Osteoblast (primary cell): ENCODE measurements around the gene CDIP1. TPM values are rescaled to one million over a fixed set of nuclear protein-coding genes. Genes with fewer than 3 reads are reported as not detected.

Experiments used
- DNase-seq: peaks from one replicate; pipeline ENCODE4 v3.0.0; 2011; ENCODE audit warnings: low spot score, mixed read lengths; ENCODE audit not compliant: insufficient read length; ENCODE audit errors: missing footprints
- H2AFZ ChIP-seq: 2 replicates; pipeline ENCODE4 v1.6.0; 2011; ENCODE audit warnings: mild to moderate bottlenecking, low read length
- H3K27ac ChIP-seq: 2 replicates; pipeline ENCODE4 v1.5.1; 2011; ENCODE audit warnings: mild to moderate bottlenecking, low read depth, low read length, moderate library complexity
- H3K27me3 ChIP-seq: 2 replicates; pipeline ENCODE4 v1.6.0; 2012; ENCODE audit warnings: mild to moderate bottlenecking, control low read depth, inconsistent platforms, low read length, moderate library complexity; ENCODE audit not compliant: insufficient read depth
- H3K36me3 ChIP-seq: 2 replicates; pipeline ENCODE4 v1.5.1; 2011; ENCODE audit warnings: mild to moderate bottlenecking, low read length, control low read depth, moderate library complexity; ENCODE audit not compliant: insufficient read depth
- H3K4me1 ChIP-seq: 2 replicates; pipeline ENCODE4 v1.5.1; 2011; ENCODE audit warnings: mild to moderate bottlenecking, low read length, control low read depth, moderate library complexity; ENCODE audit not compliant: insufficient read depth
- H3K4me2 ChIP-seq: 2 replicates; pipeline ENCODE4 v1.6.0; 2011; ENCODE audit warnings: mild to moderate bottlenecking, low read length; ENCODE audit not compliant: insufficient read depth
- H3K4me3 ChIP-seq: fragments of 200-600 bp; sonication (generic); 3 replicates; pipeline ENCODE4 v1.5.1; 2012; ENCODE audit warnings: mild to moderate bottlenecking, low read length, inconsistent platforms; ENCODE audit not compliant: insufficient read depth
- H3K79me2 ChIP-seq: 2 replicates; pipeline ENCODE4 v1.6.0; 2012; ENCODE audit warnings: mild to moderate bottlenecking, low read length, control low read depth, inconsistent platforms; ENCODE audit not compliant: insufficient read depth
- H3K9me3 ChIP-seq: 2 replicates; pipeline ENCODE4 v1.5.1; 2011; ENCODE audit warnings: low read depth, low read length, control low read depth
- H4K20me1 ChIP-seq: 2 replicates; pipeline ENCODE4 v1.6.0; 2012; ENCODE audit warnings: mild to moderate bottlenecking, low read length, control low read depth; ENCODE audit not compliant: insufficient read depth
- CTCF ChIP-seq: IDR thresholded peaks from 2 replicates; pipeline ENCODE4 v1.5.1; 2011; ENCODE audit warnings: mild to moderate bottlenecking, low read depth, low read length, moderate library complexity; ENCODE audit errors: extremely low read depth
- total RNA-seq: library from RNA; depleted of rRNA; stranded (reverse); fragments of >200 nt; gene quantifications from 2 replicates; pipeline ENCODE4 v1.2.3, GENCODE V29; 2012

Gene CDIP1
- total RNA-seq, 1 donor: 10.5 TPM

GRCh38 chr16:4564661-4565267 is 26.2 kb upstream of the CDIP1 start:
- Histone ChIP-seq H3K4me2 (no peak overlapping the region), H3K9me3 (no peaks in the 10 kb centered on the region), H3K79me2 (no peaks in the 10 kb centered on the region), H3K36me3 (no peaks in the 10 kb centered on the region), H3K4me3 (no peak overlapping the region), H4K20me1 (no peaks in the 10 kb centered on the region), H3K27ac (no peak overlapping the region), H2AFZ (no peak overlapping the region), H3K4me1 (no peaks in the 10 kb centered on the region), H3K27me3 (peaks cover 7% of the 10 kb centered on the region)
- peak; percentile 25 for DNase-seq
- no peak for TF ChIP-seq CTCF

- Histone ChIP-seq H4K20me1 (no peaks in the 10 kb centered on the region), H3K36me3 (no peaks in the 10 kb centered on the region), H3K27ac (no peak overlapping the region), H3K79me2 (no peaks in the 10 kb centered on the region), H3K27me3 (peaks cover 9% of the 10 kb centered on the region), H3K4me2 (no peak overlapping the region), H3K4me1 (no peaks in the 10 kb centered on the region), H2AFZ (no peak overlapping the region), H3K9me3 (no peaks in the 10 kb centered on the region), H3K4me3 (no peak overlapping the region)
- DNase-seq: no peak
- no peak for TF ChIP-seq CTCF
Observed at GRCh38 chr16:4561596-4561995, 23.0 kb upstream of the CDIP1 start.

GRCh38 chr16:4557973-4558372 is 19.4 kb upstream of the CDIP1 start:
- TF ChIP-seq CTCF: no peak
- no peak for DNase-seq
- Histone ChIP-seq H3K9me3 (no peaks in the 10 kb centered on the region), H3K4me3 (no peak overlapping the region), H3K4me1 (no peaks in the 10 kb centered on the region), H3K4me2 (no peak overlapping the region), H4K20me1 (no peaks in the 10 kb centered on the region), H2AFZ (no peak overlapping the region), H3K27me3 (peaks cover 16% of the 10 kb centered on the region), H3K36me3 (no peaks in the 10 kb centered on the region), H3K79me2 (no peaks in the 10 kb centered on the region), H3K27ac (no peak overlapping the region)

GRCh38 chr16:4556580-4556979 is 18.0 kb upstream of the CDIP1 start:
- peaks cover 16% of the 10 kb centered on the region for H3K27me3 ChIP-seq
- no peaks in the 10 kb centered on the region for H3K36me3 ChIP-seq
- H3K27ac ChIP-seq: no peak overlapping the region
- no peak for TF ChIP-seq CTCF
- no peak overlapping the region for H3K4me3 ChIP-seq
- H3K79me2 ChIP-seq: no peaks in the 10 kb centered on the region
- H4K20me1 ChIP-seq: no peaks in the 10 kb centered on the region
- no peaks in the 10 kb centered on the region for H3K4me1 ChIP-seq
- H2AFZ ChIP-seq: no peak overlapping the region
- no peaks in the 10 kb centered on the region for H3K9me3 ChIP-seq
- no peak overlapping the region for H3K4me2 ChIP-seq
- peak; percentile 8 for DNase-seq
